GM10847 (cell line): ENCODE measurements around the gene NMD3.

Experiments
- POLR2A ChIP-seq: IDR thresholded peaks from 2 replicates; pipeline ENCODE4 v1.6.1; 2011; ENCODE audit not compliant: insufficient read length; ENCODE audit errors: extremely low read depth

Gene NMD3

GRCh38 chr3:161265916-161266571 lies 44.9 kb downstream of the NMD3 start:
- TF ChIP-seq POLR2A, result no peak

DNA sequence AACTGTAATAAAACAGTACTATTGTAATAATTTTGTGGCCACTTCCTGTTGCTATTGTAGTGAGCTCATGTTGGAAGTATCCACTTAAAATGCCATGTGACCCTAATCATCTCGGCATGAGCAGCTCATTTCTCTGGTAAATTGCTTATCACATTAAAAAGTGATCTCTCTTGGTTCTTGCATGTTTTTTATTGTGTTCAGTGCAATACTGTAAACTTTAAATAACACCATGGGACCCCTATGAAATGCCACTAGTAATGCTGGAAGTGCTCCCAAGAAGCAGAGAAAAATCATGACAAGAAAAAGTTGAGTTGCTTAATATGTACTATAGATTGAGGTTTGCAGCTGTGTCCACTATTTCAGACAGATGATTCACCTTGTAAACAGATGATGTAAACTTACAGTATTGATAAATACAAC lies 45.6 kb downstream of the NMD3 start:
- no peak for TF ChIP-seq POLR2A

- no peak for TF ChIP-seq POLR2A
Observed at GRCh38 chr3:161267646-161268045, 46.5 kb downstream of the NMD3 start.

DNA sequence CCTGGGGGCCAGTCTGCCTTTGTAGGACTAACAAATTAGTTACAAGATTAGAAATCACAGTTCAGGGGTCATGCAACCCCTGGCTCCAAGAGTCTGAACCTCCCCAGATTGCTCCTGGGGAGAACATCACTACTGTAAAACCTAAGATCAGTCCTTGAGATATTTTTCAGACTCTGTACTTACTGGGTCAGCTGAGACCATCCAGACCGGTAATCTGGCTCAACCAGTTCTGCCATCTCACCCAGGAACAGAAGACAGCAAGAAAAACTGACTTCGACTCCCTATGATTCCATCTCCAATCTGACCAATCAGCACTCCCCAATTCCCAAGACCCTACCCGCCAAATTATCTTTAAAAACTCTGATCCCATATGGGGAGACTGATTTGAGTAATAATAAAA lies 47.5 kb downstream of the NMD3 start:
- no peak for TF ChIP-seq POLR2A

GRCh38 chr3:161270991-161271390 lies 49.9 kb downstream of the NMD3 start:
- no peak for TF ChIP-seq POLR2A

DNA sequence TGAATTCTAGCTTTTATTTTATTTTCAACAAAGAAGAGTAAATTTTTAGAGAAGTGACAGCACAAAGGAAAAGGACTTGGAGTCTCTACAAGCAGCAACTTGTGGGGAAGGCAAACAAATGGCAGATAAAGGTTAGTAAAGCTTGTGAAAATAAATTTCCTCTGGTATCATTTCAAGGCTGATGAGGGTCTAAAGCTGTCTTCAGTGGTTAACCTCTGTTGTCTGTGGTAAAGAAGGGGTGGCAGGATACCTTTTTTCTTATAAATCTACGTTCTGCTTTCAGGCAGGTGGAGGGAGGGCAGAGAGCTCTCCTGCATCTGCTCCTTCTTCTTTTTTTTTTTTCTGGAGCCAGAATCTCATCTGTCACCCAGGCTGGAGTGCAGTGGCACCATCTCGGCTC lies 50.5 kb downstream of the NMD3 start:
- no peak for TF ChIP-seq POLR2A

DNA sequence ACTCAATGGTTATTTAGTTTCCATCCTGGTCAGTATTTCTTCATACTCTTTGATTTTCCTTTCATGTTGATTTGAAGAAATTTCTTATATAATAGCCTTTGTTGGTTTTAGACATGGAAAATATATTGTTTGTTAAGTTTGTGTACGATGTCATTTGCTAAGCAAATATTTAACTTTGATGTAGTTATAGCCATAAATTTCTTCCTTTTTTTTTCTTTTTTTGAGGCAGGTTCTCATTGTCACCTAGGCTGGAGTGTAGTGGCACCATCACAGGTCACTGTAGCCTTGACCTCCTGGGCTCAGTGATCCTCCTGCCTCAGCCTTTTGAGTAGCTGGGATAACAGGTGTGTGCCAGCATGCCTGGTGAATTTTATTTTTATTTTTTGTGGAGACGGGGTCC lies 51.4 kb downstream of the NMD3 start:
- no peak for TF ChIP-seq POLR2A

DNA sequence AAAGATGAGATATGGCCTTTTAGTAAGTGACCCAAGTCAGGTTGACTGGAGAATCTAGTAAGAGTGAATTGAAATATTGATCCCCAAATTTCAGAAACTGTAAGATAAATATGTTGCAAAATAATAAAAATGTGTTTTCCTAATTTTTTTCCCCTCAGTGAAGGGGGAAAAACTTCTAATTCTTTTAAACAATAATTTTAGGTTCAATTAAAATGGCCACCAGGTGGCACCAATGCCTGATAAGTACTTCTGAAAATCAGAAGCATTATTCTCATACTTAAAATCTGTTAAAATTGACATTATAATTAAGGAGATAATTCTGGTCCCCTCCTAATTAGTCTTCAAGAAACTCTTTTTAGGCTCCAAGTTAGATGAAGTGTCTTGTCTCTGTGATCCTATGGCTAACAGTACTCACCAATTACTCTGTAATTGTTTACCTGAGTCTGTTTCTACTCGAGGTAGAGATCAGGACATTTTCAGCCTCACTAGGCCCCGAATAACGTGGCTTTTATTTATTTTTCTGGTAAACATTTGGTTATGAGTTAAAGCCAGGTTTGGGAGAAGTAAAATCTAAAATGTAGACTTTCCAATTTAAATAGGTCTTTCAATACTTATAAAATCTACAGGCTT lies 52.6 kb downstream of the NMD3 start:
- no peak for TF ChIP-seq POLR2A

DNA sequence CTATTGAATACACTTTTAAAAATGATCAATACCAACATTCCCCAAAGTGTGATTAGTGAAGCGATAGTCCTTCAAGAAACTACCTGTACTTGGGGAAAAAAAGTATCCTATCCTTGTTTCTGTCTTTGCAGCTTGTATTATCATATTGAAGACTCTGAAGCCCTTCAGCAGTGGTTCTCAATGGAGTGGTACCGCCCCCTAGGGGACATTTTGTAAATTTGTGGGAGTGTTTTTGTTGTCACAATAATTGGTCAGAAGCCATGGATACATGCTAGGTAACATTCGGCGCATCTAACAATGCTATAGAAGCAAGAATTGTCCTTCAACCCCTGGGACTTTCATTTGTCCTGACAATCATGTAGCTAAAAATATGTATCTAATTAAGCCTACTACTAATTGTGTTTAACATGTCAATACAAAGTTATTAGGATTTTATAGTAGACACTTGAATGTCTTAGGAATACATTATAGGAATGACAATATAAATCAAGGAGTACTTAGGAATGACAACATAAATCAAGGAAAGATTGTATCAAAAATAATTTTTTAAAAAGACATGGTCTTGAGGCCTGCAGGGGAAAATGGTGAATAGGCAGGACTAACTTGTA lies 53.7 kb downstream of the NMD3 start:
- TF ChIP-seq POLR2A, result no peak

GRCh38 chr3:161275919-161276318 lies 54.8 kb downstream of the NMD3 start:
- TF ChIP-seq POLR2A, result no peak

DNA sequence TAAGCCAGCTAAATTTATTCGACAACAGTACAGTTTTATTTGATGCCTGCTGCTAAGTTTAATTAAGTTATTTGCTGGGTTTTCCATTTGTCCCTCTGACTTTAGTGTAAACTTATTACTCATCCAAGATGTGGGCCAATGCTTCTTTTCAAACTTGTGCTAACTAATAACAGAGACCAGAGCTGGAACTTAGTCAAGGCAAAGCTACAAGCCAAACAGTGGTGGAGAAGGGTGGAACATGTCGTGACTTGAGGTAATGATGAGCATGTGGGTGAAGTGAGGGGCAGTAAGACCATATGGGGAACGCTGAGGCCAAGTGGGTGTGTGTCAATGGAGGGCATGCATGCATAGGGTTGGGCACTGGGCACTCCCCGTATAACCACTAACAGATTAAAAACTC lies 63.9 kb downstream of the NMD3 start:
- no peak for TF ChIP-seq POLR2A

- TF ChIP-seq POLR2A, result no peak
Observed at GRCh38 chr3:161289174-161289573, 68.1 kb downstream of the NMD3 start.

DNA sequence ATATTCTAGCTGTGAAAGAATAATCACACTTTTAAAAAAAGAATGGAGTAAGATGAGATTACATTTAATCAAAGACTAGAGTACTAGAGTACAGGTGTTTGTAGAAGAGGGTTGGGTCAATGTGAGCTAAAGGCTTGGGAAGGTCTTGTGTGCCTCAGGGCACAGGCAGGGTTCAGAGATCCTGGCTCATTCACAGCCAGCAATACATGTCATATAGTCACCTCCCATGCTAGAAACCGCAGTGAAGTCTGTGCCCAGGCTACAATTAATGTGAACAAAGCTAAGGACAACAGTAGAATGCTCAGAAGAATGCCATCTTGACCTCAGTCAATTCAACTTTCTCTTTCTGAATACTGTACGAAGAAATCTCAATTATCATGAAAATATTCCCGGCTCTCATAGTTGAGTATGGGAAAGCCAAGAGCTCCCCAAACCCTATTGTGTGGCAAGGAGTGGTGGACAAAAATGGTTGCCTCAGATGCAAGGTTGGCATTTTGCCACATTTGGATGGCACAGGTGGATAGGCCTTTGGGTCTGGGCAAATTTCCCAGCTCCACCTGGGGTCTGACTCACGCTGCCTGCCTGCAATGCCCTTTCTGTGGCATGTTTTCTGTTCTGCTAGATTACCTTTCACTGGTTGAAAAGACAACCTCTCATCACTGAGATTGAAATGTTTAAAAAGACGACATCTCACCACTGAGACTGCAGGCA lies 70.2 kb downstream of the NMD3 start:
- TF ChIP-seq POLR2A, result no peak

DNA sequence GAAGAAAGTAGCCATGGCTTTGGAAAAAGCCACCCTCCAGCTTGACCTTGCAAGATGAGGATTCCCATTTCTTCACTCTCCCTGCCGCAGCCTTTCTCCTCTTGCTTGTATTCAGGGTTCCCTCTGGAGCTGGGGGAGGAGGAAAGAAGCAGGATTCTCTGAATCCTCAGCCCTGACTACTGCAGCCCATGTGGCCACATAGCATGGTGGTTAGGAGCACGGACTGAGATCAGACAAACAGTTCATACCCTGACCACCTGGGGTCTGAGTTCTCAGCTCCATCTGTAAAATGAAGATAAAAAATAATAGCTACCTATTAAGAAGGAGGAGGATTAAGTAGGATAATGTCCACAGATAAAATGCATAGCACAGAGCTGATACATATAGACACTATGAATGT lies 72.3 kb downstream of the NMD3 start:
- TF ChIP-seq POLR2A, result no peak

- no peak for TF ChIP-seq POLR2A
Observed at GRCh38 chr3:161295325-161295724, 74.2 kb downstream of the NMD3 start.

DNA sequence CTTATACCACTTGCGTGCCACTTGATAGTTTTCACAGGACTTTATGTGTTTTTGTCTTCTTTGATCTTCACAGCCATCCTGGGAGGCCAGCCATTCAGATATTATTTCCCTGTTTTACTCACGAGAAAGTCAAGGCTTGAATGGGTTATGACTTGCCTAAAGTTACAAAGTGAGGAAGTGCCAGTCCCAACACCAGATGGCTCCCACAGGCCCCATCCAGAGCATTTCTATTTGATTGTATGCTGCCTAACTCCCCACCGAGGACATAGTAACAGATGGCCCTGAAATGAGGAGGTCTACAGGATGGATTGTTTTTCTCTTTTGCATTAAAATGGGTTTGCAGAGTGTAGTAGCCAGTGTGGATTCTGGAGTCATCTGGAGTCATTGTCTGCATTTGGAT lies 75.7 kb downstream of the NMD3 start:
- no peak for TF ChIP-seq POLR2A
